Keratinocyte (primary cell): ENCODE data around the gene PPP1R7. TPM values are rescaled to one million over a fixed set of nuclear protein-coding genes. Genes with fewer than 3 reads are reported as not detected.

Experiments used
- DNase-seq: peaks from one replicate; pipeline ENCODE4 v3.0.0-alpha.2; 2011; ENCODE audit warnings: low read depth, missing footprints, low spot score
- FAIRE-seq: peaks from 2 replicates; lab custom pipeline; 2011; peaks lifted over from hg19 to GRCh38; lab: Jason Lieb, UNC
- H2AFZ ChIP-seq: 2 replicates; pipeline ENCODE4 v1.6.0; 2012; ENCODE audit warnings: low read length, control low read depth, inconsistent platforms; ENCODE audit not compliant: control insufficient read depth
- H3K27ac ChIP-seq: 2 replicates; pipeline ENCODE4 v1.5.1; 2011; ENCODE audit warnings: low read length; ENCODE audit not compliant: control insufficient read depth, insufficient read depth
- H3K27me3 ChIP-seq: 3 replicates; pipeline ENCODE4 v1.6.0; 2011; ENCODE audit warnings: low read length; ENCODE audit not compliant: control insufficient read depth, insufficient read depth; ENCODE audit errors: extremely low read depth
- H3K36me3 ChIP-seq, 2 experiments: 2 replicates in 1 of 2; 3 replicates in 1 of 2; pipeline ENCODE4 v1.5.1; 2011; ENCODE audit warnings: low read length in 2 of 2, mild to moderate bottlenecking in 1 of 2; ENCODE audit not compliant: control insufficient read depth in 2 of 2, insufficient read depth in 2 of 2; ENCODE audit errors: extremely low read depth in 1 of 2
- H3K4me1 ChIP-seq: 3 replicates; pipeline ENCODE4 v1.5.1; 2011; ENCODE audit warnings: low read length; ENCODE audit not compliant: control insufficient read depth, insufficient read depth; ENCODE audit errors: extremely low read depth
- H3K4me2 ChIP-seq: 3 replicates; pipeline ENCODE4 v1.6.0; 2011; ENCODE audit warnings: low read depth, low read length; ENCODE audit not compliant: control insufficient read depth, insufficient read depth; ENCODE audit errors: extremely low read depth
- H3K4me3 ChIP-seq, 3 experiments: fragments of 200-600 bp in 1 of 3; sonication (generic) in 1 of 3; 2 replicates in 2 of 3; 3 replicates in 1 of 3; pipeline ENCODE4 v1.5.1; 2011 to 2016; ENCODE audit warnings: low read length in 3 of 3, mild to moderate bottlenecking in 3 of 3, control low read depth in 2 of 3, inconsistent platforms in 1 of 3, low read depth in 1 of 3, mixed read lengths in 1 of 3, mixed run types in 1 of 3, moderate library complexity in 1 of 3; ENCODE audit not compliant: control insufficient read depth in 2 of 3, insufficient read depth in 2 of 3; ENCODE audit errors: extremely low read depth in 1 of 3
- H3K79me2 ChIP-seq: 2 replicates; pipeline ENCODE4 v1.6.0; 2012; ENCODE audit warnings: low read length; ENCODE audit not compliant: control insufficient read depth, insufficient read depth
- H3K9ac ChIP-seq: 3 replicates; pipeline ENCODE4 v1.6.0; 2011; ENCODE audit warnings: low read length; ENCODE audit not compliant: control insufficient read depth, insufficient read depth; ENCODE audit errors: extremely low read depth
- H3K9me1 ChIP-seq: 3 replicates; pipeline ENCODE4 v1.6.0; 2011; ENCODE audit warnings: low read length; ENCODE audit not compliant: control insufficient read depth, insufficient read depth; ENCODE audit errors: extremely low read depth
- H3K9me3 ChIP-seq: 2 replicates; pipeline ENCODE4 v1.5.1; 2012; ENCODE audit warnings: low read depth, low read length; ENCODE audit not compliant: control insufficient read depth
- H4K20me1 ChIP-seq: 3 replicates; pipeline ENCODE4 v1.6.0; 2011; ENCODE audit warnings: low read length; ENCODE audit not compliant: control insufficient read depth, insufficient read depth; ENCODE audit errors: extremely low read depth
- CTCF ChIP-seq, 3 experiments: IDR thresholded peaks in 1 of 3; conservative IDR thresholded peaks in 1 of 3; optimal IDR thresholded peaks in 1 of 3; 2 replicates in 2 of 3; 3 replicates in 1 of 3; pipeline versions ENCODE3 to v1.5.1; 2011; ENCODE audit warnings: low read length in 3 of 3, mild to moderate bottlenecking in 3 of 3, moderate library complexity in 2 of 3, control low read depth in 1 of 3, inconsistent platforms in 1 of 3; ENCODE audit not compliant: insufficient read depth in 2 of 3; ENCODE audit errors: extremely low read depth in 1 of 3
- EZH2 ChIP-seq: IDR thresholded peaks from one replicate; pipeline ENCODE4 v1.6.1; 2012; ENCODE audit warnings: inconsistent platforms, mild to moderate bottlenecking, low read length, moderate library complexity
- dilution Hi-C: fragments of 300-500 bp; cut with MboI; formaldehyde crosslinking; loops from one replicate; pipeline ENCODE4 v1.7.0; 2020; ENCODE audit warnings: low sequenced_read_pairs; ENCODE audit not compliant: extremely low pct_ligation_motif_present
- polyA plus RNA-seq, 5 experiments: library from polyadenylated mRNA; depleted of rRNA in 3 of 5; stranded (reverse) in 3 of 5; stranded (forward) in 1 of 5; unstranded in 1 of 5; fragments of >200 nt; gene quantifications; 1 replicate in 1 of 5; 2 replicates in 3 of 5; 3 replicates in 1 of 5; pipeline versions ENCODE4 v1.2.1 to v1.2.3, GENCODE V29; 2011 to 2012; ENCODE audit warnings: missing spikeins in 2 of 5, low read depth in 1 of 5, low replicate concordance in 1 of 5

The PPP1R7 gene
- polyA plus RNA-seq, 1 donor (not counting 4 experiments of a cell fraction or from before 2014, with no cell fraction given), result 84.9 TPM

- no peak overlapping the region for H3K4me2 ChIP-seq
- no peaks in the 10 kb centered on the region for H3K9me1 ChIP-seq
- H4K20me1 ChIP-seq, result no peaks in the 10 kb centered on the region
- DNase-seq (no peak), FAIRE-seq (no peak)
- no peak overlapping the region for H3K4me3 ChIP-seq
- H2AFZ ChIP-seq, result no peak overlapping the region
- H3K9me3 ChIP-seq, result no peaks in the 10 kb centered on the region
- H3K36me3 ChIP-seq, result peaks cover 30 to 31% of the 10 kb centered on the region in 2 experiments
- no peaks in the 10 kb centered on the region for H3K4me1 ChIP-seq
- no peaks in the 10 kb centered on the region for H3K27me3 ChIP-seq
- no peak overlapping the region for H3K27ac ChIP-seq
- H3K79me2 ChIP-seq, result peaks cover 4% of the 10 kb centered on the region
- no peak for TF ChIP-seq CTCF (optimal IDR thresholded peaks at IDR 0.05 in 1 of 3, IDR thresholded peaks at IDR 0.05 in 1 of 3, conservative IDR thresholded peaks at IDR 0.05 in 1 of 3; ENCODE audit: extremely low read depth in 1 of 3, insufficient read depth in 2 of 3, low read length in 3 of 3)
- TF ChIP-seq EZH2, result no peak
- H3K9ac ChIP-seq, result no peak overlapping the region
- dilution Hi-C loops, result no loop called here
Measured at GRCh38 chr2:241156971-241157441, 6.7 kb downstream of the PPP1R7 start.

- H3K36me3 ChIP-seq, result peaks cover 30 to 31% of the 10 kb centered on the region in 2 experiments
- no peak overlapping the region for H2AFZ ChIP-seq
- H3K27ac ChIP-seq, result no peak overlapping the region
- no peak for FAIRE-seq
- H3K4me2 ChIP-seq, result no peak overlapping the region
- H3K79me2 ChIP-seq, result peaks cover 1% of the 10 kb centered on the region
- no peak overlapping the region for H3K9ac ChIP-seq
- H3K9me1 ChIP-seq, result no peaks in the 10 kb centered on the region
- no peaks in the 10 kb centered on the region for H3K27me3 ChIP-seq
- no peak overlapping the region for H3K4me3 ChIP-seq
- H3K9me3 ChIP-seq, result no peaks in the 10 kb centered on the region
- DNase-seq, result no peak
- TF ChIP-seq CTCF (optimal IDR thresholded peaks at IDR 0.05 in 1 of 3, IDR thresholded peaks at IDR 0.05 in 1 of 3, conservative IDR thresholded peaks at IDR 0.05 in 1 of 3; ENCODE audit: extremely low read depth in 1 of 3, insufficient read depth in 2 of 3, low read length in 3 of 3), result no peak
- TF ChIP-seq EZH2, result no peak
- H3K4me1 ChIP-seq, result no peaks in the 10 kb centered on the region
- peaks cover 3% of the 10 kb centered on the region for H4K20me1 ChIP-seq
- dilution Hi-C loops, result no loop called here
Measured at GRCh38 chr2:241157841-241158545, 7.7 kb downstream of the PPP1R7 start.
